Activated CD4-positive, alpha-beta memory T cell treated with anti-CD3 and anti-CD28 coated beads for 36 hours (primary cell): Measurements from ENCODE around the gene COPS2. TPM values are rescaled to one million over a fixed set of nuclear protein-coding genes. Genes with fewer than 3 reads are reported as not detected.
A peak's percentile ranks its signal among the peaks of the same experiment; 100 is the strongest.
"Not testable (repeated sequence)": the region's sequence is repeated elsewhere in the genome, so short reads cannot be mapped to it uniquely, and the experiment has no call there.

ENCODE experiments used
- CTCF ChIA-PET: fragments of 350-600 bp; sonication (Branson Sonifier 250); formaldehyde crosslinking; loops from one replicate; lab custom pipeline; 2021; ENCODE audit warnings: antibody characterized with exemption, inconsistent platforms; lab: Charles Lee
- POLR2A ChIA-PET: fragments of 350-600 bp; sonication (Branson Sonifier 250); formaldehyde crosslinking; loops from one replicate; lab custom pipeline; 2021; ENCODE audit warnings: antibody characterized with exemption; lab: Charles Lee
- DNase-seq: peaks from one replicate; pipeline ENCODE4 v3.0.0-alpha.2; 2020
- H3K27ac Mint-ChIP-seq: one replicate; pipeline ENCODE4 v1.8.0; 2021; ENCODE audit warnings: mixed read lengths
- H3K27me3 Mint-ChIP-seq: one replicate; pipeline ENCODE4 v1.8.0; 2021; ENCODE audit warnings: mixed read lengths
- H3K36me3 Mint-ChIP-seq: one replicate; pipeline ENCODE4 v1.8.0; 2021; ENCODE audit warnings: mixed read lengths
- H3K4me1 Mint-ChIP-seq: one replicate; pipeline ENCODE4 v1.8.0; 2021; ENCODE audit warnings: low read depth, mixed read lengths
- H3K4me3 Mint-ChIP-seq: one replicate; pipeline ENCODE4 v1.8.0; 2021; ENCODE audit warnings: mild to moderate bottlenecking, mixed read lengths
- H3K9me3 Mint-ChIP-seq: one replicate; pipeline ENCODE4 v1.8.0; 2021; ENCODE audit warnings: mixed read lengths
- intact Hi-C: fragments of 100-400 bp; cut with micrococcal nuclease; formaldehyde crosslinking; loops from one replicate; pipeline ENCODE4 v1.15.1; 2023
- total RNA-seq, 2 experiments: library from RNA; stranded (reverse); gene quantifications; one replicate each; pipeline ENCODE4 v1.2.3, GENCODE V29; 2021

The COPS2 gene
- total RNA-seq, 2 experiments from 2014 or later = 79.8 to 80.0 TPM

GRCh38 chr15:49179433-49180190 lies 24.2 kb upstream of the COPS2 start:
- H3K4me1 Mint-ChIP-seq = peaks cover 14% of the 10 kb centered on the region
- H3K27ac Mint-ChIP-seq = no peak overlapping the region
- peaks cover 13% of the 10 kb centered on the region for H3K36me3 Mint-ChIP-seq
- intact Hi-C loops = no loop called here
- no peaks in the 10 kb centered on the region for H3K9me3 Mint-ChIP-seq
- no peaks in the 10 kb centered on the region for H3K27me3 Mint-ChIP-seq
- ChIA-PET CTCF (interaction anchor here (0.5 kb wide), 1 partner anchor 1154 kb away, joined by 3 read pairs; no protein-coding TSS in a partner anchor), POLR2A (no interaction called here)
- H3K4me3 Mint-ChIP-seq = no peak overlapping the region
- no peak for DNase-seq

GRCh38 chr15:49178497-49178896 lies 23.1 kb upstream of the COPS2 start:
- ChIA-PET CTCF (no interaction called here), POLR2A (no interaction called here)
- H3K4me1 Mint-ChIP-seq = peaks cover 8% of the 10 kb centered on the region
- H3K4me3 Mint-ChIP-seq = no peak overlapping the region
- H3K9me3 Mint-ChIP-seq = no peaks in the 10 kb centered on the region
- no peaks in the 10 kb centered on the region for H3K27me3 Mint-ChIP-seq
- no peak overlapping the region for H3K27ac Mint-ChIP-seq
- H3K36me3 Mint-ChIP-seq = peaks cover 12% of the 10 kb centered on the region
- intact Hi-C loops = no loop called here
- no peak for DNase-seq

- H3K9me3 Mint-ChIP-seq, POLR2A ChIA-PET, H3K4me3 Mint-ChIP-seq, H3K27ac Mint-ChIP-seq, H3K36me3 Mint-ChIP-seq, CTCF ChIA-PET, H3K27me3 Mint-ChIP-seq, DNase-seq, intact Hi-C loops: not testable (repeated sequence)
- peaks cover 25% of the 10 kb centered on the region for H3K4me1 Mint-ChIP-seq
These were observed 20.4 kb upstream of the COPS2 start for GRCh38 chr15:49175582-49176397.

- Mint-ChIP-seq H3K9me3 (no peaks in the 10 kb centered on the region), H3K4me3 (no peak overlapping the region), H3K27ac (no peak overlapping the region), H3K36me3 (peaks cover 4% of the 10 kb centered on the region), H3K4me1 (peaks cover 23% of the 10 kb centered on the region), H3K27me3 (no peaks in the 10 kb centered on the region)
- ChIA-PET CTCF (no interaction called here), POLR2A (interaction anchor here (0.6 kb wide), 1 partner anchor 11 kb away, joined by 3 read pairs; no protein-coding TSS in a partner anchor)
- no peak for DNase-seq
- intact Hi-C loops = loop anchor here (5.0 kb wide), 1 partner anchor 447 kb away; the partner anchor contains the start of genes DTWD1 and FAM227B
These were observed 19.5 kb upstream of the COPS2 start for GRCh38 chr15:49174902-49175301.

GRCh38 chr15:49171790-49172189 lies 16.4 kb upstream of the COPS2 start:
- no peaks in the 10 kb centered on the region for H3K9me3 Mint-ChIP-seq
- H3K4me3 Mint-ChIP-seq = peak overlapping the region; percentile 87
- ChIA-PET POLR2A (interaction anchor here (0.7 to 1.0 kb wide), 2 partner anchors 16 to 167 kb away, joined by 3 to 5 read pairs; partner anchors contain the start of gene COPS2), CTCF (interaction anchor here (1.2 kb wide), 1 partner anchor 26 kb away, joined by 3 read pairs; no protein-coding TSS in a partner anchor)
- intact Hi-C loops = loop anchor here (2.0 to 5.0 kb wide), 3 partner anchors 125 to 451 kb away; partner anchors contain the start of genes DTWD1, EID1, FAM227B and SECISBP2L
- peaks cover 30% of the 10 kb centered on the region for H3K4me1 Mint-ChIP-seq
- H3K27ac Mint-ChIP-seq = no peak overlapping the region
- no peaks in the 10 kb centered on the region for H3K36me3 Mint-ChIP-seq
- DNase-seq = no peak
- H3K27me3 Mint-ChIP-seq = no peaks in the 10 kb centered on the region

GRCh38 chr15:49169880-49170597 lies 14.6 kb upstream of the COPS2 start, which contains the start of gene GALK2:
GALK2 (plus strand) TSS chr15:49170247; CDS start chr15:49170323, 76 bp downstream.
- Mint-ChIP-seq H3K9me3 (no peaks in the 10 kb centered on the region), H3K4me3 (peak within 1 kb of the TSS; percentile 87), H3K27me3 (no peaks in the 10 kb centered on the region), H3K36me3 (no peaks in the 10 kb centered on the region), H3K4me1 (peaks cover 30% of the 10 kb centered on the region), H3K27ac (peak within 1 kb of the TSS; percentile 88)
- peak; percentile 92 for DNase-seq
- ChIA-PET POLR2A (interaction anchor here (0.8 to 2.3 kb wide), 7 partner anchors 15 to 1185 kb away, joined by 3 to 48 read pairs (median 3); partner anchors contain the start of genes CEP152, COPS2, DUT and EID1), CTCF (interaction anchor here (0.7 to 1.2 kb wide), 7 partner anchors 14 to 1147 kb away, joined by 3 to 7 read pairs (median 4); partner anchors contain the start of genes COPS2 and EID1)
- intact Hi-C loops = loop anchor here (1.0 to 5.0 kb wide), 4 partner anchors 15 to 452 kb away; partner anchors contain the start of genes COPS2, DTWD1, EID1 and FAM227B

GRCh38 chr15:49168016-49168415 lies 12.6 kb upstream of the COPS2 start:
- POLR2A ChIA-PET = no interaction called here
- CTCF ChIA-PET = interaction anchor here (1.4 kb wide), 1 partner anchor 22 kb away, joined by 3 read pairs; no protein-coding TSS in a partner anchor
- Mint-ChIP-seq H3K4me3 (no peak overlapping the region), H3K36me3 (no peaks in the 10 kb centered on the region), H3K9me3 (no peaks in the 10 kb centered on the region), H3K27me3 (no peaks in the 10 kb centered on the region), H3K27ac (no peak overlapping the region), H3K4me1 (peaks cover 24% of the 10 kb centered on the region)
- intact Hi-C loops = no loop called here
- no peak for DNase-seq

GRCh38 chr15:49164865-49165264 lies 9.5 kb upstream of the COPS2 start:
- Mint-ChIP-seq H3K4me3 (no peak overlapping the region), H3K4me1 (peaks cover 6% of the 10 kb centered on the region), H3K36me3 (peaks cover 7% of the 10 kb centered on the region), H3K27me3 (no peaks in the 10 kb centered on the region), H3K9me3 (no peaks in the 10 kb centered on the region), H3K27ac (no peak overlapping the region)
- intact Hi-C loops = no loop called here
- no peak for DNase-seq
- CTCF ChIA-PET = interaction anchor here (1.5 kb wide), 1 partner anchor 9 kb away, joined by 3 read pairs; the partner anchor contains the start of gene COPS2
- POLR2A ChIA-PET = no interaction called here

- Mint-ChIP-seq H3K36me3 (peaks cover 7% of the 10 kb centered on the region), H3K27me3 (no peaks in the 10 kb centered on the region), H3K9me3 (no peaks in the 10 kb centered on the region), H3K4me1 (peaks cover under 1% of the 10 kb centered on the region), H3K27ac (no peak overlapping the region), H3K4me3 (no peak overlapping the region)
- POLR2A ChIA-PET = no interaction called here
- intact Hi-C loops = no loop called here
- CTCF ChIA-PET = interaction anchor here (1.5 kb wide), 1 partner anchor 8 kb away, joined by 3 read pairs; the partner anchor contains the start of gene COPS2
- DNase-seq = no peak
These were observed 8.3 kb upstream of the COPS2 start for GRCh38 chr15:49163678-49164077.

GRCh38 chr15:49155834-49156627 lies 632 bp upstream of the COPS2 start:
- DNase-seq = peak; percentile 14

More at GRCh38 chr15:49155834-49156627, 632 bp upstream of the COPS2 start:
- Mint-ChIP-seq H3K4me3 (peak overlapping the region; percentile 99), H3K36me3 (peaks cover 2% of the 10 kb centered on the region), H3K27me3 (no peaks in the 10 kb centered on the region), H3K4me1 (peaks cover 46% of the 10 kb centered on the region), H3K27ac (peak overlapping the region; percentile 97), H3K9me3 (no peaks in the 10 kb centered on the region)
- intact Hi-C loops = loop anchor here (1.0 to 10.0 kb wide), 10 partner anchors 10 to 1749 kb away; partner anchors contain the start of genes AP4E1, CEP152, DUT and EID1
- POLR2A ChIA-PET = interaction anchor here (0.6 to 2.5 kb wide), 10 partner anchors 13 to 1753 kb away, joined by 3 to 48 read pairs (median 4); partner anchors contain the start of genes CEP152, EID1, GALK2 and SECISBP2L
- CTCF ChIA-PET = interaction anchor here (1.0 to 3.3 kb wide), 7 partner anchors 8 to 296 kb away, joined by 3 to 23 read pairs (median 4); partner anchors contain the start of genes EID1 and GALK2
